HG02798 (cell line): Measurements from ENCODE around the gene LITAF.
"Not testable (repeated sequence)": the region's sequence is repeated elsewhere in the genome, so short reads cannot be mapped to it uniquely, and the experiment has no call there.

Experiments
- ATAC-seq: cut with Tn5 transposase; IDR thresholded peaks from one replicate; pipeline ENCODE4 v1.9.1; 2021; ENCODE audit warnings: mild to moderate bottlenecking; ENCODE audit not compliant: unreplicated experiment, poor library complexity

The LITAF gene

DNA sequence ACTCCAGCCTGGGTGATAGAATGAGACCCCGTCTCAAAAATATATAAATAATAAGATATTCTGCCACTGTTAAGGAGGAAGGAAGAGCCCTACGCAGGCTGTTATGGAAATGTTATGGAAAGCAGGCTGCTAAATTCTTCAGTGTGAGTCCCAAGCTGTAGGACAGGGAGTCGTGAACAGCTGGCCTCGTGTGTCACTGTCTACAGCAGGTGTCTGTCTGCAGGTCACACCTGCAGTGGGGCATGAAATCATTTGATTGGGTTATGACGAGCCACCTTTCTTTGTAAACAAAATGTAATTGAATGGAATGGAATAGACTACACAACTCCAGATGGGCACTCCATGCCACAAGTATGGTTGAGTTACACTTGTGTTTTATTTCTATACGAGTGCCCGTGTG lies 15.6 kb upstream of the LITAF start:
- no peak for ATAC-seq

DNA sequence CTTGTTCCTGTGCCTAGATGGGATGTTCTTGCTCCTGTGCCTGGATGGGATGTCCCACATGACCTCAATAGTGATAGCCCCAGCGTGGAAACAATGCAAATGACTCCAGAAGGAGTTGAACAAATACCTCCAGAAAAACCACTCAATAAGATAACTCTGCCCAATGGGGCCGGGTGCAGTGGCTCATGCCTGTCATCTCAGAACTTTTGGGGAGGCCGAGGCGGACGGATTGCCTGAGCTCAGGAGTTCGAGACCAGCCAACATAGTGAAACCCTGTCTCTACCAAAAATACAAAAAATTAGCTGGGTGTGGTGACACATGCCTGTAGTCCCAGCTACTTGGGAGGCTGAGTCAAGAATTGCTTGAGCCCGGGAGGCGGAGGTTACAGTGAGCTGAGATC lies 15.2 kb upstream of the LITAF start:
- ATAC-seq, result no peak

GRCh38 chr16:11601425-11601824 lies 14.7 kb upstream of the LITAF start:
- no peak for ATAC-seq

DNA sequence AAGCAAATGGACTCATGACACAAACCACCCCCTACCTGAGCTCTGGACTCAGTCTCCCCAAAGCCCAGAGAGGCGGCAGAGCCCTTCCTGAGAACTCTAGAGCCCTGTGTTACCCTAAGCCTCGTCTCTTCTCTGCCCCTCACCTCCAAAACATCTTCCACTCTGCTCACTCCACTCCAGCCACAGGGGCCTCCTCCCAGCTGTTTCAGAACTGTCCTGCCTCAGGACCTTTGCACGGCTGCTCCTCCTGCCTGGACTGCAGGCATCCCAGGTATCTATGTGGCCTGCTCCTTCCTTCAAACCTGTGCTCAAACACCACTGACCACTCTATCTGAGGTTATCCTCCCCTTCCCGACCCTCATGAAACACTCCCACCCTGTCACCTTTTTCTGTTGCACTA lies 12.9 kb upstream of the LITAF start:
- ATAC-seq, result no peak

GRCh38 chr16:11597235-11598095 lies 10.7 kb upstream of the LITAF start:
- ATAC-seq, result no peak

DNA sequence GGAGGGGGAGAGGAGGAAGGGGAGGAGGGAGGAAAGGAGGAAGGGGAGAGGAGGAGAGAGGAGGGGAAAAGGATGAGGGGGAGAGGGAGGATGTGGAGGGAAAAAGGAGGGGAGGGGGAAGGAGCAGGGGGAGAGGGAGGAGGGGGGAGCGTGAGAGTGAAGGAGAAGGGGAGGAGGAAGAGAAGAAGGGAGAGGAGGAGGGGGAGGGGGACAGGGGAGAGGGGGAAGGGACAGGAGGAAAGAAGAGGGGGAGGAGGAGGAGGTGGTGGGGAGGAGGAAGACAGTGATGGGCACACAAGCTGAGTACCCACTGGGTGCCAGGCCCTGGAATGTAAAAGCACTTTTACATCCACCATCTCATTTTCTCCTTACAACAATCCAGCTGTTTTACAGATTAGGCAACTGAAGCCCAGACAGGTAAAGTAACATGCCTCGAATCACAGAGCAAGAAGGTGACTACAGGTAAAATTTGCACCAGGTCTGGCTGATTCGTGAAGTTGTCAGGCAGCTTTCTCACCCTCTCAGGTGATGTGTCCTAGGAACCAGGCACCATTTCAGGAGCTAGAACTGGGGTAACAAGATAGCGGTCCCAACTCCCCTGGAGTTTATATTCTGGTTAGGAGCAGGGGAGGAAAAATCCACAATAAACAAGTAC lies 10.0 kb upstream of the LITAF start:
- ATAC-seq, result no peak

GRCh38 chr16:11593581-11593980 lies 6.9 kb upstream of the LITAF start:
- no peak for ATAC-seq

GRCh38 chr16:11593076-11593475 lies 6.4 kb upstream of the LITAF start:
- ATAC-seq, result not testable (repeated sequence)

GRCh38 chr16:11591630-11592029 lies 4.9 kb upstream of the LITAF start:
- not testable (repeated sequence) for ATAC-seq

GRCh38 chr16:11589198-11589550 lies 2.5 kb upstream of the LITAF start:
- ATAC-seq, result no peak

GRCh38 chr16:11588321-11589197 lies 1.8 kb upstream of the LITAF start:
- no peak for ATAC-seq

DNA sequence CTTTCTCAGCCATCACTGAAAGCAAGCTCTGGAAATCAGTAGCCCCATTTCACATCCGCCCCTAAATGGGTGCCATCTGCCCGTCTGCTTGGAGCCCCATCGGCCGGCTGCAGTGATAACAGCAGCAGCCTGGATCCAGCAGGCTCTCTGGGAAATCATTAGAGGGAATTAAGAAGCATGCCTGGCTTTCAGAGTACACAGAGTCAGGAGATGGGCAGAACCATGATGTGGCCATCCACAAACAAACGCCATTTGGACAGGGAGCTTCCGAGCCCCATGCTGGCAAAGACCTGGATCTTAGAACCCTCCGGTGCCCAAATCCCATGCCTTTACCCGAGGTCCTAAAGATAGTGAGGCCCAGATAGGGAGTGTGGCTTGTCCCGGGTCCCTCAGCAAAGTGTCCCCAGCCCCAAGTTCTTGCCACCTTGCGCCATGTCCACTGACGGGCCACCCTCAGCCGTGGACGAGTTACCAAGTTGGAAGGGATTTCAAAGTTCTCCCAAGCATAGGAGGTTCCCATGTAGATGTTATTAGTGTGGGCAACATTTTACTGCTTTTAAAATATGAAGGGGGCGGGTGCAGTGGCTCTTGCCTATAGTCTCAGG lies 1.0 kb upstream of the LITAF start:
- no peak for ATAC-seq

DNA sequence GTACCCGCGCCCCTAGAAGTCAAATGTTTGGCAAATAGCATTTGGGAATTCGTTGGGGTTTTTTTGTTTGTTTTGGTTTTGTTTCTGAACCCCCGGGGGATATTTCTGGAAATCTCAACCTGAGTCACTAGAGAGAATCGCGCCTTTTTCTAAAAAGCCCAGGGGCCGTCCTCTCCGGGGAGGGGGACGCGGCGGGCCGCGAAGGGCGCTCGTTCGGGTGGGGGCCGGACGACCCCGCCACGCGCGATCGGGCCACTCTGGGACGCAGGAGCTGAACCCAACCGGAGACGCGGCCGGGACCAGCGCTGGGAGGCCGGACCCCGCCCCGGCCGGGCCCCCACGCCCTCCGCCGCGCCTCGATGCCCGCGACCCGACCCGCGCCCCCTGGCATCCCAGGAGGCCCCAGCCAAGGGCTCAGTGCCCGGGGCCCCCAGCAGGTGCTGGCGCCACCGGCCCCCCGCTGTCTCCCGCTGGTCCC lies 302 bp downstream of the LITAF start:
- ATAC-seq, result no peak

GRCh38 chr16:11585460-11586377 lies 1.0 kb downstream of the LITAF start:
- ATAC-seq, result no peak

DNA sequence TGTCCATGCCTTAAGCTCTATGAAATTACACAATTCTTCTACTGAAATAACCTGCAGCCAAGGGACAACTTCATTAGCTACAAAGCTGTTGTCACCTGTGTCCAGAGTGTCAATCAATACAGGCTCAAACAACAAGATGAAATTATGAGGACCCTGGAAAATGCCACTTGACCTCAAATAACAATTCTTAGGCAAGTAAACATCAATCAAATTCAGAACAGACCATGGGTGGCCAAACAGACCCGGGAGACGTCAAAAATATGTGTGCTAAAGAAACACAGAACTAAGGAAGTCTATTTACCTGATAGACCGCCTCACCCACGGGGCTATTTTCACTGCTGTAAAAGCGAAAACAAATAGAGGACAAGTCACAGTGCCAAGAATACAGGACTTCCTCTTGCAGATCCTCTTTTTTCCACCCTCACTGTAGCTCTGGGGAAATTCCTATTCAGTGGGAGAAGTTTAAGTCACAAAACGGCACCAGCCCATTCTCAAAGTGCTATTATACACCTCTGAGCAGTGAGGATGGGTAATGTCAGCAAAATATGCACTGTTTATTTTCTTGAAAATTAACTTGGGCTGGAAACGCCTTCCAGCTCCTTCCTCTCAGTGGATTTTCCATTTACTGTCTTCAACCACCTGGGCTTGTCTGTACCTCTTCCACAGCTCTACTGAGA lies 2.7 kb downstream of the LITAF start:
- ATAC-seq, result no peak

- ATAC-seq, result no peak
Observed at GRCh38 chr16:11583166-11583565, 3.6 kb downstream of the LITAF start.

DNA sequence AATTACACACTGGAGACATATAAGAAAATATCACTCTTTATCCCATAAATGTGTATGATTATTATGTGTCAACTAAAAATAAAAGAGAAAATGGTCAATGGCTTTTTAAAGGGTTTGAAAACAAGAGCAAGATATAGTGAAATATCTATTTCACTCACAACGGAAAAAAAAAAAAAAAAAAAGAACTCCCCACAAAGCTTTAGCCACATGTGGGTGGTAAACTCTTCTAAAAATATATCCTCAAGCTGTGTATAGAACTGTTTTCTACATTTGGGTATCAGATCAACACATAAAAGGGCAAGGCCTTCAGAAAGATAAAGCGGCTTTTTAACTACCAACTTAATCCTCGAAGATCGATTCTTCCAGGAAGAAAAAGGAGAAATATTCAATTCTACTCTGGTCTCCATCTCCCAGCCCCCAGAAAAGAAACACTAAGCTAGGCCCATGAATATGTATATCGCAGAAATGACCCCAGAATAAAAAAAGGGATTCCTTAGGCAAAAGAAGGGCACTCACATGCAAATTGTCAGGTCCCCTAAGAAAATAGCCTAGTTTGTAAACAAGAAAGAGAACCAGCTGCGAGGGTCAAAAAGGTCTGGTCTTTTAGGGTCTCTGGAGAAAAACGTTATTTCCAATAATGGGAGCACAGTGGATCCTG lies 4.4 kb downstream of the LITAF start:
- peak; percentile 34 for ATAC-seq

DNA sequence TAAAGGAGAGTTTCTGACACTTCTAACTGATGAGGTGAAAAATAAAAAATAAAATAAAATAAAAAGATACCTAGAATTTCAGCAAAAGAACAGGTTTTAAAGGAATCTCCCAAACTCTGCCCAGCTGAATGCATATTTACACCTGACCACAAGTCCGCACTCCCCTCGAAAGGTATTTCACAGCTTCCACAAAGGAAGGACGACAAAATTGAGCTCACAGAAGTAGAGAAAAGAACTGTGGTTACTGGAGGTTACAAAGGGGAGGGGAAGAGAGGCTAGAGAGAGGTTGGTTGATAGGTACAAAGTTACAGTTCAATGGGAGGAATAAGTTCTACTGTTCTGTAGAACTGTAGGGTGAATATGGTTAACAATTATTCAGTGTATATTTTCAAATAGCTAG lies 5.0 kb downstream of the LITAF start:
- ATAC-seq, result no peak
